Nephron (organoid): ENCODE measurements around the gene MAML3.

Source experiments
- H3K27ac Mint-ChIP-seq, 3 experiments: 2 replicates each; pipeline ENCODE4 v1.8.0; 2020; ENCODE audit warnings: mixed read lengths in 3 of 3, mild to moderate bottlenecking in 2 of 3, moderate library complexity in 1 of 3
- H3K27me3 Mint-ChIP-seq: 2 replicates; pipeline ENCODE4 v1.8.0; 2021; ENCODE audit warnings: low read depth, mild to moderate bottlenecking, moderate library complexity, mixed read lengths
- H3K36me3 Mint-ChIP-seq: 2 replicates; pipeline ENCODE4 v1.8.0; 2020; ENCODE audit warnings: low read depth, mixed read lengths
- H3K4me1 Mint-ChIP-seq: 2 replicates; pipeline ENCODE4 v1.8.0; 2020; ENCODE audit warnings: mixed read lengths
- H3K4me3 Mint-ChIP-seq, 3 experiments: 2 replicates each; pipeline ENCODE4 v1.8.0; 2020; ENCODE audit warnings: mild to moderate bottlenecking in 3 of 3, mixed read lengths in 3 of 3, moderate library complexity in 2 of 3
- H3K9me3 Mint-ChIP-seq: 2 replicates; pipeline ENCODE4 v1.8.0; 2020; ENCODE audit warnings: mixed read lengths
- TF ChIP-seq, protein P1 (sequence below), 3 experiments: fragments of 200-600 bp; sonication (generic); IDR thresholded peaks; one replicate each; pipeline ENCODE4 v1.5.0; 2021; ENCODE audit warnings: antibody characterized with exemption in 3 of 3; ENCODE audit not compliant: unreplicated experiment in 3 of 3

The MAML3 gene

DNA sequence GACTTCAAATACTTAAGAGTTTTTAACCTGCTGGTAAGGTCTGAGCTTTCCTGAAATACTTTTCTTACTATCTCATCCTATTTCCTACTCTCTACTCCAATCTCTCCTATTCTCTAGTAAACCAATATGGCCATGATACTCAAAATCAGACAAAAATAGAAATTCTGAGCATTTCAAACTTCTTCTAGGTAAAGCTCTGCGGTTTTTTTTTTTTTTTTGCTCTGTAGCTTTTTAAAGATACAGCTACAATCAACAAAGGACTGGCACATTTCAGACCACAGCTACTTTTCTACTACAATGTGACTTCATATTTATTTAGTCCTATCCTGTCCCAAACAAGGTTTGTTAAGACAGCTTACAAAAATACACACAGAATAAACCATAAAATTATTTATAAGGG is 31.1 kb downstream of the MAML3 start:
- H3K27me3 Mint-ChIP-seq, result no peaks in the 10 kb centered on the region
- H3K9me3 Mint-ChIP-seq, result no peaks in the 10 kb centered on the region

DNA sequence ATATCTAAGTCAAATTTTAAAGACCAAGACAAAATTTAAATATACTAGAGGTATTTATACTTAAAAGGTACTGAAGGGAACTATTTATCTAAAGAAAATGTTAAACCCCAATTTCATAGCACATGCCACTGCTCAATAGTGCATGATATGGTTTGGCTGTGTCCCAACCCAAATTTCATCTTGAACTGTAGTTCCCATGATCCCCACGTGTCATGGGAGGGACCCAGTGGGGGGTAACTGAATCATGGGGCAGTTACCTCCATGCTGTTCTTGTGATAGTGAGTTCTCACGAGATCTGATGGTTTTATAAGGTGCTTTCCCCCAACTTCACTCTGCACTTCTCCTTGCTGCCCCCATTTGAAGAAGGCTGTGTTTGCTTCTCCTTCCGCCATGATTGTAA is 32.3 kb downstream of the MAML3 start:
- Mint-ChIP-seq H3K27ac (no peak overlapping the region), H3K4me3 (no peak overlapping the region), H3K4me1 (peaks cover 4% of the 10 kb centered on the region), H3K27me3 (no peaks in the 10 kb centered on the region), H3K9me3 (no peaks in the 10 kb centered on the region), H3K36me3 (peaks cover 7% of the 10 kb centered on the region)
- TF ChIP-seq, protein P1, sequence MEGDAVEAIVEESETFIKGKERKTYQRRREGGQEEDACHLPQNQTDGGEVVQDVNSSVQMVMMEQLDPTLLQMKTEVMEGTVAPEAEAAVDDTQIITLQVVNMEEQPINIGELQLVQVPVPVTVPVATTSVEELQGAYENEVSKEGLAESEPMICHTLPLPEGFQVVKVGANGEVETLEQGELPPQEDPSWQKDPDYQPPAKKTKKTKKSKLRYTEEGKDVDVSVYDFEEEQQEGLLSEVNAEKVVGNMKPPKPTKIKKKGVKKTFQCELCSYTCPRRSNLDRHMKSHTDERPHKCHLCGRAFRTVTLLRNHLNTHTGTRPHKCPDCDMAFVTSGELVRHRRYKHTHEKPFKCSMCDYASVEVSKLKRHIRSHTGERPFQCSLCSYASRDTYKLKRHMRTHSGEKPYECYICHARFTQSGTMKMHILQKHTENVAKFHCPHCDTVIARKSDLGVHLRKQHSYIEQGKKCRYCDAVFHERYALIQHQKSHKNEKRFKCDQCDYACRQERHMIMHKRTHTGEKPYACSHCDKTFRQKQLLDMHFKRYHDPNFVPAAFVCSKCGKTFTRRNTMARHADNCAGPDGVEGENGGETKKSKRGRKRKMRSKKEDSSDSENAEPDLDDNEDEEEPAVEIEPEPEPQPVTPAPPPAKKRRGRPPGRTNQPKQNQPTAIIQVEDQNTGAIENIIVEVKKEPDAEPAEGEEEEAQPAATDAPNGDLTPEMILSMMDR (IDR thresholded peaks at IDR 0.05; ENCODE audit: unreplicated experiment in 3 of 3), result no peak

More for the DNA sequence above, 31.1 kb downstream of the MAML3 start:
- Mint-ChIP-seq H3K4me3 (no peak overlapping the region), H3K36me3 (peaks cover 8% of the 10 kb centered on the region), H3K4me1 (peaks cover 4% of the 10 kb centered on the region), H3K27ac (no peak overlapping the region)
- TF ChIP-seq, protein P1 (IDR thresholded peaks at IDR 0.05; ENCODE audit: unreplicated experiment in 3 of 3), result no peak

DNA sequence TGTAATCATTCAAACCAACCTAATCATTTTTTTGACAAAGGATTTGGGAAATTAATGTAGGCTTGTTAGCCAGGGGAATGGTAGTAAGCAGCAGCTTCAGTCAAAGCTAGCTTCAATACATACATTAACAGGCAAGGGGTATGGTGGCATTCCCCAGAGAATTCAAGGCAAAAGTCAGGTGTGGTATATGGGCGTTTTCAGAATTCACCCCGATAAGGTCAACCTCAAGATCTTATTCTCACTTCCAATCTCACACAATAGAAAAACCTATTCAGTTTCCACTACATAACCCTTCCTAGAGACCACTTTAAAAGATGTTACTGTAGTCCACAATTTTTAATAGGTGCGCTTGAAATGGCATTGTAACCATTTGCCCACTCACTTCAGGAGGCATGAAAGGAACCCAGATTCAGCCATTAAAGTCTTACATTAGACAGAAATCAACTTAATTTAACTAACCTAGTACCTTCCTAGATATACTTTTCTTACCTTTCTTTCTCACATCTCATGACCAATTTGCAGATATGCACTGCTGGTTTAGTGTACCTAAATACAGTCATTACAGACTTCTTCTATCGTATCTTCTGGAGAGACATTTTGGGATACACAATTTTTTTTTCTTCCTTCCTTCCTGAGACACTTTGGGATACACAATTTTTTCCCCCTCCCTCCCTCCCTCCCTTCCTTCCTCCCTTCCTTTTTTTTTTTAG is 34.9 kb downstream of the MAML3 start:
- Mint-ChIP-seq H3K27me3 (no peaks in the 10 kb centered on the region), H3K4me1 (peaks cover 7% of the 10 kb centered on the region), H3K27ac (no peak overlapping the region), H3K36me3 (peaks cover 3% of the 10 kb centered on the region), H3K9me3 (no peaks in the 10 kb centered on the region), H3K4me3 (no peak overlapping the region)
- TF ChIP-seq, protein P1 (IDR thresholded peaks at IDR 0.05; ENCODE audit: unreplicated experiment in 3 of 3), result no peak

DNA sequence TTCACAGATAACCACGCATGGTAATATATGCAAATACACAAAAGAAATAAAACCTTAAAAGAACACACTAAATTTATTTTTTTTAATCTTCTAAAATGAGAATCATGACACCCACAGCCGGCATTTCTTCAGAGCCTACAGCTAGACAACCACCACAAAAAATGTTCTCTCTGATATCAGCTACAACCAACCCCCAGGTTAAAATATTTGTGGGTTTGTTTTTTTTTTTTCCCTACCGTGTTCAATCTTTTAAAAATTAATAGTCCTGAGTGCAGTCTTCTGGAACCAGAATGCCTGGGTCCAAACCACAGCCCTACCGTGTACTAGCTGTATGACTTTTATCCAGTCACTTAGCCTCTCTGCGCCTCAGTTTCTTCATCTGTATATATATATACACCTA is 36.0 kb downstream of the MAML3 start:
- Mint-ChIP-seq H3K27ac (no peak overlapping the region), H3K4me3 (no peak overlapping the region), H3K27me3 (no peaks in the 10 kb centered on the region), H3K4me1 (peaks cover 7% of the 10 kb centered on the region), H3K36me3 (peaks cover 2% of the 10 kb centered on the region), H3K9me3 (no peaks in the 10 kb centered on the region)
- TF ChIP-seq, protein P1 (IDR thresholded peaks at IDR 0.05; ENCODE audit: unreplicated experiment in 3 of 3), result no peak

DNA sequence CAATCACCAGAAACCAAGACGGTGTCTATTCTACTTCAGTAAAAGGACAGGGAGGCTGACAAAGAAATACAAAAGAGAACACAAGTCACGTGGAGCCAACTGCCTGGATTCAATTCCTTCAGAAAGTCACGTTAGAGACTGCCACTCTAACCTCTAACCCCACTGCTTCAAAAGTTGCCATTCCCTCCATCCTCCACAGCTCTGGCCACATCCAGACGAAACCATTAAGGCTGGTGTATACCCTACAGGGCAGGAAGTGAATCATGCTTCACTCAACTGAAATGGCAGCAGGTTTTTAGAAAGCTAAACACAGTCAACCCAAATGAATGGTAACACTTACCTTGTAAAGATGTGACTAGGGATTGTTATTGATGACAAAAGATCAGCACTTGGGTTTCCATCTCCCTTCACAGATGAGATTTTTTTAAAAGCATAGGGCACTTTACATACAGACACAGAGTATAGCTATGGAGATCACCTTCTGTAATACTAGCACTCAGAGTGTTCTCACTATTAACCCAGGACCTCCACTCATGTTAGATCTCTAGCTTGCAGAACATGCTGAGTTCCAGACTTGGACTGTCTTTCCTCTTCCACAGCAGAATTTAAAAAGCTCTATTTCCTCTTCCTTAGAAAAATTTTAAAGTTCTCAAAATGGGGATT is 37.4 kb downstream of the MAML3 start:
- Mint-ChIP-seq H3K4me3 (no peak overlapping the region), H3K36me3 (no peaks in the 10 kb centered on the region), H3K4me1 (peaks cover 7% of the 10 kb centered on the region), H3K27me3 (no peaks in the 10 kb centered on the region), H3K9me3 (no peaks in the 10 kb centered on the region), H3K27ac (no peak overlapping the region)
- TF ChIP-seq, protein P1 (IDR thresholded peaks at IDR 0.05; ENCODE audit: unreplicated experiment in 3 of 3), result no peak

DNA sequence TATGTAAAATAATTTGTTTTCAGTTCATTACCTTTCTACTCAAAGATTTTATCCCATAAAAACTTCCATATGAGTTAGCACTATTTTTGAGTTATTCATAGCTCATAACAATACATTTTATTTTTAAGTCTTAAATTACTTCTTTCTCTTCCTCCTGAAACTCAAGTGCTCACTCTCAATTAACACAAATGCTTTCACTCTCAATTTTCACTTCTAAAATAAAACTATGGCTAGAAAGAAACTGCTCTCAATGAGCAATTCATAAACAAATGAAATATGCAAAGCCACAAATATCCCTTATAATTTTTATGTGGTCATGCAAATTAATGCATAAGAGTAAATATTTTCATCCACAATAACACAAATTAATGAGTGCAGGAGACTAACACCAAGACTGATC is 38.8 kb downstream of the MAML3 start:
- no peak overlapping the region for H3K27ac Mint-ChIP-seq
- TF ChIP-seq, protein P1 (IDR thresholded peaks at IDR 0.05; ENCODE audit: unreplicated experiment in 3 of 3), result no peak
- H3K36me3 Mint-ChIP-seq, result no peaks in the 10 kb centered on the region
- H3K4me1 Mint-ChIP-seq, result peaks cover 3% of the 10 kb centered on the region
- no peaks in the 10 kb centered on the region for H3K27me3 Mint-ChIP-seq
- no peak overlapping the region for H3K4me3 Mint-ChIP-seq
- no peaks in the 10 kb centered on the region for H3K9me3 Mint-ChIP-seq
